Measurements from ENCODE around the gene TXNRD1.
"Not testable (repeated sequence)": the region's sequence is repeated elsewhere in the genome, so short reads cannot be mapped to it uniquely, and the experiment has no call there.

TXNRD1 gene

GRCh38 chr12:104243551-104243950, 28.0 kb downstream of the TXNRD1 start:
- DNase-seq, result no peak

- no peak for DNase-seq
Measured at GRCh38 chr12:104243971-104244370, 28.4 kb downstream of the TXNRD1 start.

GRCh38 chr12:104247698-104248097, 32.1 kb downstream of the TXNRD1 start:
- no peak for DNase-seq

GRCh38 chr12:104248444-104248843, 32.9 kb downstream of the TXNRD1 start:
- no peak for DNase-seq

DNA sequence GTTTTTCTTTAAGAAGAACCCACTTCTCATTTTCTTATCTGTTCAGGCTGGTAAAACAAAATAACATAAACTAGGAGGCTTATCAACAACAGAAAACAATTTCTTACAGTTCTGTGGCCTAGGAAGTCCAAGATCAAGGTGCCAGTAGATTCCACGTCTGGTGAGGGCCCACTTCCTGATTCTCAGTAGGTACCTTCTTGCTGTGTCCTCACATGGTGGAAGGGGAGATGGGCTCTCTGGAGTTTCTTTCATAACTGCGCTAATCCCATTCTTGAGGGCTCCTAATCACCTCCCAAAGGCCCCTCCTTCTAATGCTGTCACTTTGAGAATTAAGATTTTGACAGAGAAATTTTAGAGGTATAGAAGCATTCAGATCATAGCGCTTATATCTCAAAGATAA, 33.4 kb downstream of the TXNRD1 start:
- DNase-seq, result no peak

DNA sequence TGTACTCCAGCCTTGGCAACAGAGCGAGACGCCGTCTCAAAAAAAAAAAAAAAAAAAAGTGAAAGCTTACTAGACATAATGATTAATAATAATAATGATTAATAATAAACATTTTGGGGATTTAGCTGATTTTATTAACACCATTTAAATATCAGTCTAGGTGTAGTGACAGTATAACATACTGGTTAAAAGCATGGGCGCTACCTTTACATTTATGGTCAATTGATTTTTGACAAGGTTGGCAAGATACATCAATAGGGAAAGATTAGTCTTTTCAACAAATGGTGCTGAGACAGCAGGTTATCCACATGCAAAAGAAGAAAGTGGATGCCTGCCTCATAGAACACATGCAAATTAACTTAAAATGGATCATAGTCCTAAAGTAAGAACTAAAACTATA, 34.3 kb downstream of the TXNRD1 start:
- DNase-seq, result no peak

DNA sequence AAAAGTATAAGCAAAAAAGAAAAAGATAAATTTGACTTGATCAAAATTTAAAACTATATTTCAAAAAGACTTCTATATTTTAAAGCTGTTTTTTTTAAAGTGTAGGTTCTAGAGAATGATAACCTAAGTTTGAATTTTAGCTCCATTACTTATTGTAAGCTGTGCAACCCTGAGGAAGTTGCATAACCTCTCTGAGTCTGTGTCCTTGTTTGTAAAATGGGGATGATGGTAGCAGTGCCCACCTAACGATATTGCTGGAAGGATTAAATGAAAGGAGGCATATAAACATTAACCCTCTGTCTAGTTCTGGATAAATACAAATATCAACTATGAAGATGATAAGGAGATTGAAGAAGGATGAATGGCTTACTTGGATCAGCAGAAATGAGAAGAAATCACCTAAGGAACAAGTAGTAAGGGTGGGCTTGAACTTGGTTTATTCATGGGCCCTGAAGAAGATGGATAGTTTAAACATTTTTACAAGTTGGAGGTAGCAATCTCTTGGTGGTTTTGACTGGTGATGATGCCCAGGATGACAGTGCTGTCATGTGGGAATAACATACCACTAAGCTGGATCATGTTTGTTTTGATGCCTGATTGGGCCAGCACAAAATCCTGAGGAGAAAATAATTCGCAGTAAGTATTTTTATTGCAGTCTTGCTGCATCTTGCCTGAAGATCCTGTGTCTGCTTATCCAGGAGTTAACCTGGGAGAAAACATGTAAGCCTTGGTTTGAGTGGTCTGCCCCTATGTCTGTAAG, 35.0 kb downstream of the TXNRD1 start:
- DNase-seq, result no peak

DNA sequence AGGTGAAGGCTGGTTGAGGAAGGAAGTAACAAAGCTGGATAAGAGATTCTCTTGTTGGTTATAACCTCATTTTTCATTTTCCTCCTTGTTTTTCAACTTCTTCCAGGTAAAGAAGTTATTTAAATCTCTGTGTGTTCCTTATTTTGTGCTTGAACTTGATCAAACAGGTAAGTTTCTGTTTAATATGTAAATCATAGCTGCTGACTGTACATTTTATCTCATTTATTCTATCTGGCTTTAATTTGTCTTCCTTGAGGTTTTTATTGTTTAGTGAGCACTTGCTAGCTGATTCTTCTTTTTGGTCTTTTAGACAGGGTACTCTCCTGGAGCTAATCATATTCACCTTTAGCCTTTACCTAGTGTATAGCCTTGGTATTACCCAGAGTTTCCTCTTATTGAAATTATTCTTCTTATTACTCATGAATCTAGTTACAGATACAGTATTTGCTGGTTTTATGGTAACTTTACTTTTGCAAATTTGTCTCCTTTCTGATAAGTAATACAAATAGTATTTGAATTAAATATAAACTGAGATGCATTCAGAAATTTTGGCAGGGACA, 42.4 kb downstream of the TXNRD1 start:
- DNase-seq, result no peak

GRCh38 chr12:104258476-104259067, 43.0 kb downstream of the TXNRD1 start:
- DNase-seq, result no peak

GRCh38 chr12:104263026-104263425, 47.4 kb downstream of the TXNRD1 start:
- no peak for DNase-seq

GRCh38 chr12:104263580-104264358, 48.2 kb downstream of the TXNRD1 start:
- DNase-seq, result no peak

DNA sequence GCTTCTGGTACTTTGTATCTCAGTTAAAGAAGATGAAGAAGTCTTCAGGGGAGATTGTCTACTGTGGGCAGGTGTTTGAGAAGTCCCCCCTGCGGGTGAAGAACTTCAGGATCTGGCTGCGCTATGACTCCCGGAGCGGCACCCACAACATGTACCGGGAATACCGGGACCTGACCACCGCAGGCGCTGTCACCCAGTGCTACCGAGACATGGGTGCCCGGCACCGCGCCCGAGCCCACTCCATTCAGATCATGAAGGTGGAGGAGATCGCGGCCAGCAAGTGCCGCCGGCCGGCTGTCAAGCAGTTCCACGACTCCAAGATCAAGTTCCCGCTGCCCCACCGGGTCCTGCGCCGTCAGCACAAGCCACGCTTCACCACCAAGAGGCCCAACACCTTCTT, 49.9 kb downstream of the TXNRD1 start:
- DNase-seq, result not testable (repeated sequence)

DNA sequence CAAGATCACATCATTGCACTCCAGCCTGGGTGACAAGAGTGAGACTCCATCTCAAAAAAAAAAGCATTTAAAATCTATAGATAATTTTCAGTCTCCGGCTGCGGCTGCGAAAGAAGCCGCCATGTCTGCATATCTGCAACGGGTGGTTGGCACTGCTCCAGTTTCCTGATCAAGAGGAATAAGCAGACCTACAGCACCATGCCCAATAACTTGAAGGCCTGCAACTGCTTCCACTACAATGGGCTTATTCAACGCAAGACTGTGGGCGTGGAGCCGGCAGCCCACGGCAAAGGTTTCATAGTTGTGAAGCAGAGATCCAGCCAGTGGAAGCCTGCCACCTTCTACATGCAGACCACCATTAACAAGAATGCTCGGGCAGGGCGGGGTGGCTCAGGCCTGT, 57.4 kb downstream of the TXNRD1 start:
- no peak for DNase-seq

GRCh38 chr12:104273503-104273902, 57.9 kb downstream of the TXNRD1 start:
- DNase-seq, result no peak

- no peak for DNase-seq
Measured at GRCh38 chr12:104274811-104275210, 59.2 kb downstream of the TXNRD1 start.

DNA sequence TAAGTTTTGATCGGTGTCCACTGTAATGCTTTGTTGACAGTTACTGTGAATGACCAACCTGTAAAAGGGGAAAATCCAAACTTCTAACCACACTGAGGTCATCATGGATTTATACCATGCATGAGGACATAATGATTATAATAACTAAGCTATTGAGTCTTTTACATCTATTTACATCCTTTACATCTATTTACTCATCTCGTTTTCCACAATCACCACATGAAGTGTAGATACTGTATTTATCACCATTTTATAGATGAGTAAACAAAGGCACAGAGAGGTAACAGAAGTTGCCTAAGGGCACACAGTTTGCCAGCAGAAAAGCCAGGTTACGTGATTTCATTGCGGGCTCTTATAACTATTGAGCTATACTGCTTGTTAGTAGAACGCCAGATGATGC, 60.1 kb downstream of the TXNRD1 start:
- DNase-seq, result no peak

- DNase-seq, result no peak
Measured at GRCh38 chr12:104276273-104277131, 60.9 kb downstream of the TXNRD1 start.

GRCh38 chr12:104279164-104279563, 63.6 kb downstream of the TXNRD1 start:
- DNase-seq, result no peak

DNA sequence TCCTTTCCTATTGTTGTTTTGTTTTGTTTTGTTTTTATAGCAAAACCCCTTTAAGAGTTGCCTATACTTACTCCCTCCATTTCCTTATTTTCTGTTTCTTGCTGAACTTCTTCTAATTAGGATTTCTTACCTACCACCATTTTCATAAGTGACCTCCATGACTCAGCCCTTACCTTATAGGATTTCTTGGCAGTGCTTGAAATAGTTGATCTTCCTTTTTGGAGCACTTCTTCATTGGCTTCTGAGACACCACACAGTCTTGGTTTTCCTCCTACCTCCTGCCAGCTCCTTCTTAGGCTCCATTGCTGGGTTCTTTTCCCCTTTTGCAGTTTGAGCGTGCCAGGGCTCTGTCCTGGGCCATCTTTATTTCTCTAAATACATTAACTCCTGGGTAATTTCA, 64.5 kb downstream of the TXNRD1 start:
- no peak for DNase-seq

- no peak for DNase-seq
Measured at GRCh38 chr12:104280717-104281458, 65.3 kb downstream of the TXNRD1 start.

DNA sequence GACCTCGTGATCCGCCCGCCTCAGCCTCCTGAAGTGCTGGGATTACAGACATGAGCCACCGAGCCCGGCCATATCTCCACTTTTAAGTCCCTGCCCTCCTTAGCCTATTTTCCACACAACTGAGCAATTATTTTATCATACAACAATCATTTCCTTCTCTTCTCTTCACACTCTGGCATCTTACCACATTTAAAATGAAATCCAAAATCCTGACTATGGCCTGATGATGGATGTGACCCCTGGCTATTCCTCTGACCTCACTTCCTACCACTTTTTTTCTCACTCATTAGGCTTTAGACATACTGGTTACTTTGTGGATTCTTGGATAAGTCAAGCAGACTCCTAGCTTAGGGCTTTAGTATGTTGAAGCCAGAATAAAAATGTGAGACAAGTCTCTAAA, 66.1 kb downstream of the TXNRD1 start:
- no peak for DNase-seq

DNA sequence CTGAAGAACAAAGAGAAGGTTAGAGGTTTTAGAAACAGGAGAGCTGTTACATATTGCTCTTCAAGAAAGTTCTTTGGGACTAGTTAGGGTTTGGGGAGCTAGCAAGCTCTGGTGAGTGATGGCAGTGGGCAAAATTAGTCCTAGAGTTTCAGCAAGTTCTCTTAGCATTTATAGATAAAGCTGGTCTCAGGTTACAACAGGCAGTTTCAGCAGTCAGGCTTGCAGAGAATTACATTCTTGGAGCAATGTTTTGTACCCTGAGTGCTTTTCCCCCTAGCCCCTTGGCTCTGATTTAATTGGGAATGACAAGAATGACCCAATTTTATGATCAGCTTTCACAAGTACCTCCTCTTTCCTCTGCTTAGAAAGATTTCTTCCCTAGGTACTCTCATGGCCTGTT, 66.5 kb downstream of the TXNRD1 start:
- DNase-seq, result no peak

Data from activated effector memory CD4-positive, alpha-beta T cell treated with anti-CD3 and anti-CD28 coated beads, Interleukin-2, amount 50 U/mL, for 16 hours (primary cell).